Type B pancreatic cell (in vitro differentiated cells): ENCODE measurements around the gene SPTB. TPM values are rescaled to one million over a fixed set of nuclear protein-coding genes. Genes with fewer than 3 reads are reported as not detected.

ENCODE experiments used
- DNase-seq: peaks from one replicate; pipeline ENCODE4 v3.0.0; 2021; ENCODE audit warnings: mixed read lengths; ENCODE audit not compliant: unreplicated experiment; ENCODE audit errors: extremely low spot score
- H3K27ac Mint-ChIP-seq: 2 replicates; pipeline ENCODE4 v1.8.0; 2021; ENCODE audit warnings: mild to moderate bottlenecking, mixed read lengths
- H3K27me3 Mint-ChIP-seq: 2 replicates; pipeline ENCODE4 v1.8.0; 2021; ENCODE audit warnings: mixed read lengths
- H3K36me3 Mint-ChIP-seq: 2 replicates; pipeline ENCODE4 v1.8.0; 2021; ENCODE audit warnings: mixed read lengths
- H3K4me1 Mint-ChIP-seq: one replicate; pipeline ENCODE4 v1.8.0; 2021; ENCODE audit warnings: mixed read lengths; ENCODE audit not compliant: unreplicated experiment
- H3K4me3 Mint-ChIP-seq: 2 replicates; pipeline ENCODE4 v1.8.0; 2021; ENCODE audit warnings: mild to moderate bottlenecking, mixed read lengths
- H3K9me3 Mint-ChIP-seq: 2 replicates; pipeline ENCODE4 v1.8.0; 2021; ENCODE audit warnings: mixed read lengths
- total RNA-seq: library from RNA; stranded (reverse); gene quantifications from 2 replicates; pipeline ENCODE4 v1.2.1, GENCODE V29; 2021; ENCODE audit warnings: low replicate concordance
- TF ChIP-seq, protein P1 (sequence below): fragments of 200-600 bp; sonication (generic); conservative IDR thresholded peaks from 2 replicates; pipeline ENCODE4 v1.5.0; 2021; ENCODE audit warnings: antibody characterized with exemption, mild to moderate bottlenecking

The SPTB gene
- total RNA-seq, 1 donor from 2014 or later = 3.8 TPM

DNA sequence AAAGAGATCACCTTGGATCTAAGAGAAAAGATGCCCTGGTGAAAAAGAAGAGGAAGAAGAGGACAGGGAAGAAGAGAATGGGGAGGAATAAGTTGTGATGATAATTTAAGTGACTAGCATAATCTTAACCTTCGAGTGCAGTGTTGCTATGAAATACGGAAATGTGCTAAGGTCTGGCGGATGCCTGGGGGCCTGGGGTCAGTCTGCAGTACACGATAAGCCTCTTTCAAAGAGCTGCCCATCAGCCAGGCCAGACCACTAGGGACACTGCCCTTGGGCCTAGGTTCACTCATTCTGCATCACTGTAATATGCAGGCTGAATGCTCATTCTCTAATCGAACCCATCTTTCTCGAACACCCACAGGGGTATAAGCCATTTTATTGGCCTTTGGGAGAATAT is 92.1 kb downstream of the SPTB start:
- no peak overlapping the region for H3K27ac Mint-ChIP-seq
- no peaks in the 10 kb centered on the region for H3K27me3 Mint-ChIP-seq
- peaks cover 13% of the 10 kb centered on the region for H3K4me1 Mint-ChIP-seq
- TF ChIP-seq, protein P1, sequence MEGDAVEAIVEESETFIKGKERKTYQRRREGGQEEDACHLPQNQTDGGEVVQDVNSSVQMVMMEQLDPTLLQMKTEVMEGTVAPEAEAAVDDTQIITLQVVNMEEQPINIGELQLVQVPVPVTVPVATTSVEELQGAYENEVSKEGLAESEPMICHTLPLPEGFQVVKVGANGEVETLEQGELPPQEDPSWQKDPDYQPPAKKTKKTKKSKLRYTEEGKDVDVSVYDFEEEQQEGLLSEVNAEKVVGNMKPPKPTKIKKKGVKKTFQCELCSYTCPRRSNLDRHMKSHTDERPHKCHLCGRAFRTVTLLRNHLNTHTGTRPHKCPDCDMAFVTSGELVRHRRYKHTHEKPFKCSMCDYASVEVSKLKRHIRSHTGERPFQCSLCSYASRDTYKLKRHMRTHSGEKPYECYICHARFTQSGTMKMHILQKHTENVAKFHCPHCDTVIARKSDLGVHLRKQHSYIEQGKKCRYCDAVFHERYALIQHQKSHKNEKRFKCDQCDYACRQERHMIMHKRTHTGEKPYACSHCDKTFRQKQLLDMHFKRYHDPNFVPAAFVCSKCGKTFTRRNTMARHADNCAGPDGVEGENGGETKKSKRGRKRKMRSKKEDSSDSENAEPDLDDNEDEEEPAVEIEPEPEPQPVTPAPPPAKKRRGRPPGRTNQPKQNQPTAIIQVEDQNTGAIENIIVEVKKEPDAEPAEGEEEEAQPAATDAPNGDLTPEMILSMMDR = no peak
- no peaks in the 10 kb centered on the region for H3K9me3 Mint-ChIP-seq
- H3K36me3 Mint-ChIP-seq = no peaks in the 10 kb centered on the region
- DNase-seq = no peak
- no peak overlapping the region for H3K4me3 Mint-ChIP-seq

DNA sequence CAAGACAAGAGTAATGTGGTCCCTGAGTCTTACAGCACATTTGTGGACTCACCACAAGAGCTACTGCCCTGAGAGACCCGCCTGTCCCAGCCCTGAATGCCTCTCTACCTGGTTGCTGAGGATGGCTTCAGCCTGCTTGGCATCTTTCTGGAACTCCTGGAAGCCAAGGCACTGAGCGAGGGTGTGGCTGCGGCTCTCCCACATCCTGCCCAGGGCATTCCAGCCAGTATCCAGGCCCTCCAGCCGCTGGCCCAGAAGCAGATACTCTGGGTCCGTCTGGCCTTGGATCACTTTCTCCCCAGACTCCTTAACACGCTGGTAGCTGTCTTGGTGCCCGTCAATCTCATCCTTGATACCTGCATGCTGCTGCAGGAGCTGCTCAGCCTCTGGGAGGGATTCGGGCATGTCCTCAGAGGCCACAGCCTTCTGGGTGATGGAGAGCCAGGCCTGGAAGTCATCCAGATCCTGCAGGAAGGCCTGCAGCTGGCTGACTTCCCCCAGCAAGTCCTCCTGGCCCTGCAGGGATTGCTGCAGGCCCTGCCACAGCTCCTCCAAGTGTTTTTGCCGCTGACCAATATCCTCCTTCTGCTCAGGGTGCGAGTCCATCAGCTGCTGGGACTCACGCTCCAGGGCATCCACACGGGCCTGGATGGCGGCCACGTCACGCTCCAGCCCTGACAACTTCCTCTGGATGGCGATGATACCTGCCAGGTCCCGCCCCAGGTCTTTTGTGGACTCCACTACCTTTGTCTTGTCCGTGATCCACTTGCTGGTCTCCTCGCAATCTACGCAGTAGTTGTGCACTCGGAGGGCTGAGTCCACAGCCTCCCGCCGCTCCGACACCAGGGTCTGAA is 93.2 kb downstream of the SPTB start:
- Mint-ChIP-seq H3K4me1 (peaks cover 13% of the 10 kb centered on the region), H3K27ac (no peak overlapping the region), H3K27me3 (no peaks in the 10 kb centered on the region), H3K4me3 (no peak overlapping the region), H3K9me3 (no peaks in the 10 kb centered on the region), H3K36me3 (no peaks in the 10 kb centered on the region)
- TF ChIP-seq, protein P1 = no peak
- DNase-seq = no peak

DNA sequence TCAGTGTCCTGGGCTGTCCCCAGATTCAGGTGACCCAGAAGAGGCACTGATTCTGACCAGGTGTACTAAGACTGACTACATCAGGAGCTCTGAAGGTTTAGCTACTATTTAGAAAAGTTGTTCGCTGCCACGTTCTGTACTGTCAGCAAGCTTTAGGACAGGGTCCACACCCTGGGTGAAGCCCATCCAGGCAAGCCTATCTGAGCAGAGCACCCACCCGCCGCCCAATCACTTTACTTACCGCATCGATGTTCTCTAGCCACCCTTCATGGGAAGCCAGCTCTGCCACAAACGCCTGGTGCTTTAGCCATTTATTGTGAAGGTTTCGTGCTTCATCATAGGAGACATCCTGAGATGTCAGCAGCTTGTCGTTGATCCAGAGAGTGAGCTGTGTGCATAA is 95.7 kb downstream of the SPTB start:
- Mint-ChIP-seq H3K27ac (no peak overlapping the region), H3K4me1 (no peaks in the 10 kb centered on the region)

DNA sequence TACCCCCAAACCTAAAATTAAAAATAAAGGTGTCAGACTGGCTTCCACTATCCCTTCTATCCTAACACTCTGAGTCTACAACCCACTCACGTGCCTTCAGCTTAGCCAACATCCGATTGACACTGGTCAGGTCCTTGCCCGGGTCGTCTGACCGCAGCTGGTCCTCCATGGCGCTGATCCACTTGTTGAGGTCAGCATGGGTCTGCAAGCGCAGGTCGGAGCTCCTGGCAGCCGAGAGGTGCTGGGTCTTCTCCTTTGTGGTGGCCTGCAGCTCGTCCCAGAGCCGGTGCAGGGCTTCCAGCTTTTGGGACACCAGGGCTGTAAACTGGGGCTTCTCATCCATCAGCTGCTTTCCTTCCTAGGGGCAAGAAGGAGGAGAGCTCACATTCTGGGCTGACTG is 97.5 kb downstream of the SPTB start:
- no peaks in the 10 kb centered on the region for H3K4me1 Mint-ChIP-seq
- H3K4me3 Mint-ChIP-seq = no peak overlapping the region
- H3K36me3 Mint-ChIP-seq = no peaks in the 10 kb centered on the region
- no peaks in the 10 kb centered on the region for H3K9me3 Mint-ChIP-seq
- H3K27me3 Mint-ChIP-seq = no peaks in the 10 kb centered on the region
- TF ChIP-seq, protein P1 = no peak
- H3K27ac Mint-ChIP-seq = no peak overlapping the region
- DNase-seq = no peak

More for the DNA sequence above, 95.7 kb downstream of the SPTB start:
- DNase-seq = no peak
- TF ChIP-seq, protein P1 = no peak
- H3K4me3 Mint-ChIP-seq = no peak overlapping the region
- no peaks in the 10 kb centered on the region for H3K9me3 Mint-ChIP-seq
- no peaks in the 10 kb centered on the region for H3K36me3 Mint-ChIP-seq
- no peaks in the 10 kb centered on the region for H3K27me3 Mint-ChIP-seq

DNA sequence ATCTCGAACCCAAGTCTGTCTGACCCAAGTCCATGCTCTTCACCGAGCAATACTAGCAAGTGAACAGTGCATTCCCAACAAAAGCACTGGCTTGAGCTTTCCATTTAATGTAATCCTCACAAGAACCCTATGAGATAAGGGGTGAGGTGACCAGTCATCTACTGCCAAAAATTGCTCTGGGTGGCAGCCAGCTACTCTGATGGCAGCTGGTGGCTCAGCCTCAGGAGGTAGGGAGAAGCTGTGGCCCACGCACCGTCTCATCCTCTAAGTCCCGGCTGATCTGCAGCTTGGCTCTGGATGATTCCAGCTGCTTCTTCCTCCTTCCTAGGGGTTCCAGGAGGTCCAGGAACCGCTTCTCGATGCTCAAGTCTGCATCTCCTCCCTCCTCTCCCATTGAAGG is 100.2 kb downstream of the SPTB start:
- DNase-seq = no peak
- no peaks in the 10 kb centered on the region for H3K9me3 Mint-ChIP-seq
- H3K4me1 Mint-ChIP-seq = no peaks in the 10 kb centered on the region
- no peak overlapping the region for H3K27ac Mint-ChIP-seq
- peaks cover 3% of the 10 kb centered on the region for H3K27me3 Mint-ChIP-seq
- H3K36me3 Mint-ChIP-seq = peaks cover 7% of the 10 kb centered on the region
- H3K4me3 Mint-ChIP-seq = no peak overlapping the region
- TF ChIP-seq, protein P1 = no peak
